ENCODE data around the gene COQ4.
"Not testable (repeated sequence)": the region's sequence is repeated elsewhere in the genome, so short reads cannot be mapped to it uniquely, and the experiment has no call there.

The COQ4 gene

GRCh38 chr9:128322404-128323211 lies at the start of gene COQ4, which contains the start of gene TRUB2:
TSS of gene COQ4 (plus strand) at chr9:128322839. CDS start at chr9:128322859, 20 bp downstream.
TSS of gene TRUB2 (minus strand) at chr9:128322447. CDS start at chr9:128322408, 39 bp downstream.
- DNase-seq, result peak; percentile 87

- DNase-seq, result no peak
These were observed 48.4 kb upstream of the COQ4 start for GRCh38 chr9:128274245-128274644.

GRCh38 chr9:128275198-128276007 lies 47.2 kb upstream of the COQ4 start, which contains the start of gene GOLGA2:
TSS of gene GOLGA2 (minus strand) at chr9:128276007. CDS start at chr9:128275976, 31 bp downstream.
- DNase-seq, result no peak

GRCh38 chr9:128276008-128276573 lies 46.5 kb upstream of the COQ4 start, which contains the start of gene SWI5:
TSS of gene SWI5 (plus strand) at chr9:128276276.
- DNase-seq, result peak; percentile 100

- DNase-seq, result no peak
These were observed 45.9 kb upstream of the COQ4 start for GRCh38 chr9:128276574-128277270.

- not testable (repeated sequence) for DNase-seq
These were observed 43.3 kb upstream of the COQ4 start for GRCh38 chr9:128279088-128280073.

- no peak for DNase-seq
These were observed 42.5 kb upstream of the COQ4 start for GRCh38 chr9:128280084-128280622.

- no peak for DNase-seq
These were observed 40.1 kb upstream of the COQ4 start for GRCh38 chr9:128282500-128282899.

- DNase-seq, result no peak
These were observed 37.4 kb upstream of the COQ4 start for GRCh38 chr9:128285033-128285784.

GRCh38 chr9:128286440-128286839 lies 36.2 kb upstream of the COQ4 start:
- no peak for DNase-seq

- DNase-seq, result no peak
These were observed 34.2 kb upstream of the COQ4 start for GRCh38 chr9:128288273-128289004.

- no peak for DNase-seq
These were observed 30.6 kb upstream of the COQ4 start for GRCh38 chr9:128292009-128292408.

GRCh38 chr9:128293091-128293490 lies 29.5 kb upstream of the COQ4 start:
- no peak for DNase-seq

GRCh38 chr9:128294142-128294541 lies 28.5 kb upstream of the COQ4 start:
- DNase-seq, result no peak

GRCh38 chr9:128296340-128297220 lies 26.1 kb upstream of the COQ4 start:
- no peak for DNase-seq

GRCh38 chr9:128297221-128297773 lies 25.3 kb upstream of the COQ4 start:
- no peak for DNase-seq

- no peak for DNase-seq
These were observed 23.8 kb upstream of the COQ4 start for GRCh38 chr9:128298535-128299482.

Data from activated CD4-positive, alpha-beta T cell treated with anti-CD3 and anti-CD28 coated beads for 1 hour (primary cell).